ENCODE measurements around the gene FOXE3. TPM values are rescaled to one million over a fixed set of nuclear protein-coding genes. Genes with fewer than 3 reads are reported as not detected.

Gene FOXE3
- total and polyA plus RNA-seq, 2 donors (not counting 1 experiment from before 2014, with no cell fraction given) = not detected

DNA sequence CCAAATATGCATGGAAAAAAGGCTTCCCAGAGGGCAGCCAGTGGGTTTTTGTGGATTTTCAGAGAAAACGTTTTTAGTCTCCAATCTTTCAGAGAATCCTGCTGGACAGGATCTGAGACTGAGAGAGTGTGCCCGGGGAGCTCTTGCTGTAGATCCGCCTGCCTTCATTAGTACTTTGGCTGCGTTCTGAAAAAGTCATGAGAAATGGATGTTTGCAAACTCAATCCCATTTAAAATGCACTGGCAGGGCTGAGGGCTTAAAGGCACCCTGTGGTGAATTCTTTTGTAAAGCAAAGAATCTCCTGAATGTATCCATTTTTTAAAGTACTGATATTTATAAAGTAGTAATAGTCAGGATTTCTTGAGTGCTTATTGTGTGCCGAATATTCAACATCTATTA, 44.0 kb downstream of the FOXE3 start:
- no peak for TF ChIP-seq EZH2 (IDR thresholded peaks at IDR 0.05; ENCODE audit: low read length, missing control alignments)
- TF ChIP-seq, protein P1, sequence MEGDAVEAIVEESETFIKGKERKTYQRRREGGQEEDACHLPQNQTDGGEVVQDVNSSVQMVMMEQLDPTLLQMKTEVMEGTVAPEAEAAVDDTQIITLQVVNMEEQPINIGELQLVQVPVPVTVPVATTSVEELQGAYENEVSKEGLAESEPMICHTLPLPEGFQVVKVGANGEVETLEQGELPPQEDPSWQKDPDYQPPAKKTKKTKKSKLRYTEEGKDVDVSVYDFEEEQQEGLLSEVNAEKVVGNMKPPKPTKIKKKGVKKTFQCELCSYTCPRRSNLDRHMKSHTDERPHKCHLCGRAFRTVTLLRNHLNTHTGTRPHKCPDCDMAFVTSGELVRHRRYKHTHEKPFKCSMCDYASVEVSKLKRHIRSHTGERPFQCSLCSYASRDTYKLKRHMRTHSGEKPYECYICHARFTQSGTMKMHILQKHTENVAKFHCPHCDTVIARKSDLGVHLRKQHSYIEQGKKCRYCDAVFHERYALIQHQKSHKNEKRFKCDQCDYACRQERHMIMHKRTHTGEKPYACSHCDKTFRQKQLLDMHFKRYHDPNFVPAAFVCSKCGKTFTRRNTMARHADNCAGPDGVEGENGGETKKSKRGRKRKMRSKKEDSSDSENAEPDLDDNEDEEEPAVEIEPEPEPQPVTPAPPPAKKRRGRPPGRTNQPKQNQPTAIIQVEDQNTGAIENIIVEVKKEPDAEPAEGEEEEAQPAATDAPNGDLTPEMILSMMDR (conservative IDR thresholded peaks at IDR 0.05 in 1 of 2, IDR thresholded peaks at IDR 0.05 in 1 of 2; ENCODE audit: low read depth in 1 of 2, low read length in 2 of 2) = no peak

DNA sequence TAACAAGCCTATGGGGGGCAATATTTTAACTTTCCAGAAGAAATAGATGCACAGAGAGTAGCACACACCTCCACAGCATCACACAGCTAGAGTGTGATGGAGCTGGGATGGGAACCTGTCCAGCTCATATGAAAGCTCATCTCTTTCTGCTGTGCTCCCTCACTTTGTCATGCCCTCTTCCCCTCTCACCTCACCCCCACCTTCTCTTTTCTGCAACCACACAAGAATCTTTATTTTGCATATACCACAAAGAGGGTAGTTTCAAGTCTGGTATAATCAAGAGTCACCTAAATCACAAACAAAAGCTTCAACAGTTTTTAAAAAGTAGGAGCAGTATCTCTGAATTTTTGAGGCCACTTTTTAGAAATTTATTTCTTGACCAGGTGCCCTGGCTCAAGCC, 44.4 kb downstream of the FOXE3 start:
- H3K4me2 ChIP-seq (ENCODE audit: extremely low read depth, insufficient read depth, low read length) = no peak overlapping the region
- H2AFZ ChIP-seq (ENCODE audit: low read length) = no peak overlapping the region
- H3K4me1 ChIP-seq (ENCODE audit: control insufficient read depth, extremely low read depth, insufficient read depth, low read length) = no peaks in the 10 kb centered on the region
- no peak overlapping the region for H3K9ac ChIP-seq (ENCODE audit: insufficient read depth, low read length)
- TF ChIP-seq EZH2 (IDR thresholded peaks at IDR 0.05; ENCODE audit: low read length, missing control alignments) = no peak
- TF ChIP-seq, protein P1 (conservative IDR thresholded peaks at IDR 0.05 in 1 of 2, IDR thresholded peaks at IDR 0.05 in 1 of 2; ENCODE audit: low read depth in 1 of 2, low read length in 2 of 2) = no peak
- no peaks in the 10 kb centered on the region for H3K36me3 ChIP-seq (ENCODE audit: control insufficient read depth, insufficient read depth, low read length)
- no peaks in the 10 kb centered on the region for H4K20me1 ChIP-seq (ENCODE audit: control insufficient read depth, extremely low read depth, insufficient read depth, low read length)
- H3K79me2 ChIP-seq (ENCODE audit: control insufficient read depth, insufficient read depth, low read length) = no peaks in the 10 kb centered on the region
- no peak overlapping the region for H3K27ac ChIP-seq (ENCODE audit: insufficient read depth, low read length)
- H3K9me3 ChIP-seq (ENCODE audit: control insufficient read depth, insufficient read depth, low read depth, low read length) = no peaks in the 10 kb centered on the region
- DNase-seq (ENCODE audit: low read depth in 2 of 2) = no peak
- peaks cover 2% of the 10 kb centered on the region for H3K27me3 ChIP-seq (ENCODE audit: control insufficient read depth, insufficient read depth, low read length)
- H3K4me3 ChIP-seq (replicated peaks in 1 of 4; ENCODE audit: control extremely low read depth in 1 of 4, insufficient read depth in 1 of 4, low read depth in 3 of 4, low read length in 4 of 4) = no peak overlapping the region

More for the DNA sequence above, 44.0 kb downstream of the FOXE3 start:
- H3K36me3 ChIP-seq (ENCODE audit: control insufficient read depth, insufficient read depth, low read length) = no peaks in the 10 kb centered on the region
- no peaks in the 10 kb centered on the region for H4K20me1 ChIP-seq (ENCODE audit: control insufficient read depth, extremely low read depth, insufficient read depth, low read length)
- DNase-seq (ENCODE audit: low read depth in 2 of 2) = no peak
- peaks cover 2% of the 10 kb centered on the region for H3K27me3 ChIP-seq (ENCODE audit: control insufficient read depth, insufficient read depth, low read length)
- no peak overlapping the region for H2AFZ ChIP-seq (ENCODE audit: low read length)
- no peak overlapping the region for H3K4me2 ChIP-seq (ENCODE audit: extremely low read depth, insufficient read depth, low read length)
- H3K79me2 ChIP-seq (ENCODE audit: control insufficient read depth, insufficient read depth, low read length) = no peaks in the 10 kb centered on the region
- no peak overlapping the region for H3K27ac ChIP-seq (ENCODE audit: insufficient read depth, low read length)
- no peaks in the 10 kb centered on the region for H3K9me3 ChIP-seq (ENCODE audit: control insufficient read depth, insufficient read depth, low read depth, low read length)
- no peak overlapping the region for H3K4me3 ChIP-seq (replicated peaks in 1 of 4; ENCODE audit: control extremely low read depth in 1 of 4, insufficient read depth in 1 of 4, low read depth in 3 of 4, low read length in 4 of 4)
- H3K4me1 ChIP-seq (ENCODE audit: control insufficient read depth, extremely low read depth, insufficient read depth, low read length) = no peaks in the 10 kb centered on the region
- H3K9ac ChIP-seq (ENCODE audit: insufficient read depth, low read length) = no peak overlapping the region

DNA sequence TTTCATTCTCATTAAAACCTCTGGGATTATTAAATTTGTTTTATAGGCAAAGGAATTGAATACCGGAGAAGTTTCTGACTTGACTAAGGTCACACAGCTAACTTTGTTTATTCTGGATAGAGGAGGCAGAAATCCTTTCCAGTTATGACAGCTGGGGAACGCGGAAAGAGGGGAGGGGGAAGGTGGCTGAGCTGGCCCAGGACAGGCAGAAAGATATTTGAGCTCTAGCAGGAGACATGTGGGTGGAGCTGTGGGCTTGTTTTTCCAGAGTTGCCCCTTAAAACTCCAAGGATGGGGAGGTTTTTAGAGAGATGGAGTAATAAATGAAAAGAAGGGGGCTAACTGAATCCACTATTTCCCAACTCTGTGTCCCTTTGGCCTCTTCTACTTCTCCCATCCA, 49.5 kb downstream of the FOXE3 start:
- H3K9me3 ChIP-seq (ENCODE audit: control insufficient read depth, insufficient read depth, low read depth, low read length) = no peaks in the 10 kb centered on the region
- H3K9ac ChIP-seq (ENCODE audit: insufficient read depth, low read length) = no peak overlapping the region
- H3K36me3 ChIP-seq (ENCODE audit: control insufficient read depth, insufficient read depth, low read length) = no peaks in the 10 kb centered on the region
- no peak overlapping the region for H3K4me2 ChIP-seq (ENCODE audit: extremely low read depth, insufficient read depth, low read length)
- H3K27ac ChIP-seq (ENCODE audit: insufficient read depth, low read length) = no peak overlapping the region
- no peaks in the 10 kb centered on the region for H4K20me1 ChIP-seq (ENCODE audit: control insufficient read depth, extremely low read depth, insufficient read depth, low read length)
- no peaks in the 10 kb centered on the region for H3K4me1 ChIP-seq (ENCODE audit: control insufficient read depth, extremely low read depth, insufficient read depth, low read length)
- TF ChIP-seq EZH2 (IDR thresholded peaks at IDR 0.05; ENCODE audit: low read length, missing control alignments) = no peak
- TF ChIP-seq, protein P1 (conservative IDR thresholded peaks at IDR 0.05 in 1 of 2, IDR thresholded peaks at IDR 0.05 in 1 of 2; ENCODE audit: low read depth in 1 of 2, low read length in 2 of 2) = no peak
- no peak overlapping the region for H3K4me3 ChIP-seq (replicated peaks in 1 of 4; ENCODE audit: control extremely low read depth in 1 of 4, insufficient read depth in 1 of 4, low read depth in 3 of 4, low read length in 4 of 4)
- peaks cover 9% of the 10 kb centered on the region for H3K27me3 ChIP-seq (ENCODE audit: control insufficient read depth, insufficient read depth, low read length)
- DNase-seq (ENCODE audit: low read depth in 2 of 2) = no peak
- no peaks in the 10 kb centered on the region for H3K79me2 ChIP-seq (ENCODE audit: control insufficient read depth, insufficient read depth, low read length)
- H2AFZ ChIP-seq (ENCODE audit: low read length) = no peak overlapping the region

Other genes with a start within 250 kb of the FOXE3 start
- gene PDZK1IP1, start 226.2 kb upstream of the FOXE3 start, total RNA-seq = not detected in 2 replicates
- not detected in 2 replicates for gene PDZK1IP1, start 226.2 kb upstream of the FOXE3 start, polyA plus RNA-seq
- under 0.01 TPM in 1 of 2 replicates, not detected in the other for gene TAL1, start 184.1 kb upstream of the FOXE3 start, total RNA-seq
- 0.01 TPM in 1 of 2 replicates, not detected in the other for gene TAL1, start 184.1 kb upstream of the FOXE3 start, polyA plus RNA-seq
- gene STIL, start 102.1 kb upstream of the FOXE3 start, total RNA-seq = 3.1 and 5.8 TPM in 2 replicates
- gene STIL, start 102.1 kb upstream of the FOXE3 start, polyA plus RNA-seq = 6.2 and 17.1 TPM in 2 replicates
- 65.1 and 66.8 TPM in 2 replicates for gene CMPK1, start 82.5 kb upstream of the FOXE3 start, total RNA-seq
- gene CMPK1, start 82.5 kb upstream of the FOXE3 start, polyA plus RNA-seq = 63.7 and 87.4 TPM in 2 replicates
- 0.51 and 0.83 TPM in 2 replicates for gene FOXD2, start 21.8 kb downstream of the FOXE3 start, total RNA-seq
- gene FOXD2, start 21.8 kb downstream of the FOXE3 start, polyA plus RNA-seq = 0.08 and 0.19 TPM in 2 replicates

All from fibroblast of lung (primary cell).